Astrocyte (in vitro differentiated cells and primary cell): ENCODE data around the gene LCLAT1. TPM values are rescaled to one million over a fixed set of nuclear protein-coding genes. Genes with fewer than 3 reads are reported as not detected.
A peak's percentile ranks its signal among the peaks of the same experiment; 100 is the strongest.

ENCODE experiments used
- DNase-seq: peaks from one replicate; pipeline ENCODE4 v3.0.0-alpha.2; 2010; ENCODE audit warnings: low read depth
- FAIRE-seq: peaks from 2 replicates; lab custom pipeline; 2011; peaks lifted over from hg19 to GRCh38; lab: Jason Lieb, UNC
- H2AFZ ChIP-seq: 2 replicates; pipeline ENCODE4 v1.6.0; 2012; ENCODE audit warnings: low read depth, low read length, inconsistent platforms
- H3K27ac ChIP-seq: 2 replicates; pipeline ENCODE4 v1.5.1; 2011; ENCODE audit warnings: low read depth, low read length, inconsistent platforms
- H3K27me3 ChIP-seq: 2 replicates; pipeline ENCODE4 v1.6.0; 2011; ENCODE audit warnings: low read length, inconsistent platforms; ENCODE audit not compliant: insufficient read depth
- H3K36me3 ChIP-seq: 2 replicates; pipeline ENCODE4 v1.5.1; 2011; ENCODE audit warnings: low read length, inconsistent platforms; ENCODE audit not compliant: insufficient read depth
- H3K4me1 ChIP-seq: 2 replicates; pipeline ENCODE4 v1.5.1; 2011; ENCODE audit warnings: low read length, inconsistent platforms; ENCODE audit not compliant: insufficient read depth
- H3K4me2 ChIP-seq: 2 replicates; pipeline ENCODE4 v1.6.0; 2012; ENCODE audit warnings: low read length, inconsistent platforms
- H3K4me3 ChIP-seq: 2 replicates; pipeline ENCODE4 v1.5.1; 2011; ENCODE audit warnings: low read depth, mild to moderate bottlenecking, low read length, inconsistent platforms; ENCODE audit not compliant: insufficient read depth
- H3K79me2 ChIP-seq: 2 replicates; pipeline ENCODE4 v1.6.0; 2012; ENCODE audit warnings: mild to moderate bottlenecking, low read length, inconsistent platforms; ENCODE audit not compliant: insufficient read depth
- H3K9ac ChIP-seq: 2 replicates; pipeline ENCODE4 v1.6.0; 2012; ENCODE audit warnings: mild to moderate bottlenecking, low read length, inconsistent platforms
- H3K9me3 ChIP-seq: 2 replicates; pipeline ENCODE4 v1.5.1; 2012; ENCODE audit warnings: low read depth, mild to moderate bottlenecking, low read length, inconsistent platforms; ENCODE audit not compliant: insufficient read depth
- H4K20me1 ChIP-seq: 2 replicates; pipeline ENCODE4 v1.6.0; 2012; ENCODE audit warnings: low read length, inconsistent platforms; ENCODE audit not compliant: insufficient read depth
- H3K27ac Mint-ChIP-seq: one replicate; pipeline ENCODE4 v1.8.0; 2021; ENCODE audit warnings: mild to moderate bottlenecking, mixed read lengths; ENCODE audit not compliant: unreplicated experiment
- H3K27me3 Mint-ChIP-seq: one replicate; pipeline ENCODE4 v1.8.0; 2021; ENCODE audit warnings: low read depth, mixed read lengths; ENCODE audit not compliant: unreplicated experiment
- H3K36me3 Mint-ChIP-seq: one replicate; pipeline ENCODE4 v1.8.0; 2021; ENCODE audit warnings: low read depth, mixed read lengths; ENCODE audit not compliant: unreplicated experiment
- H3K4me1 Mint-ChIP-seq: one replicate; pipeline ENCODE4 v1.8.0; 2021; ENCODE audit warnings: low read depth, mixed read lengths; ENCODE audit not compliant: unreplicated experiment
- H3K4me3 Mint-ChIP-seq: one replicate; pipeline ENCODE4 v1.8.0; 2021; ENCODE audit warnings: mild to moderate bottlenecking, moderate library complexity, mixed read lengths; ENCODE audit not compliant: unreplicated experiment
- H3K9me3 Mint-ChIP-seq: one replicate; pipeline ENCODE4 v1.8.0; 2021; ENCODE audit warnings: mild to moderate bottlenecking, mixed read lengths; ENCODE audit not compliant: unreplicated experiment
- EZH2 ChIP-seq: IDR thresholded peaks from 2 replicates; pipeline ENCODE4 v1.6.1; 2012; ENCODE audit warnings: mild to moderate bottlenecking, low read length, inconsistent platforms; ENCODE audit not compliant: insufficient read depth
- total RNA-seq: library from RNA; stranded (reverse); gene quantifications from 2 replicates; pipeline ENCODE4 v1.2.1, GENCODE V29; 2021
- TF ChIP-seq, protein P1 (sequence below): IDR thresholded peaks from 2 replicates; pipeline ENCODE4 v1.5.1; 2011; ENCODE audit warnings: low read depth, mild to moderate bottlenecking, inconsistent platforms, low read length, moderate library complexity; ENCODE audit not compliant: insufficient read depth

LCLAT1 gene
- total RNA-seq, 1 donor from 2014 or later, result 17.5 TPM

- peak; percentile 78 for FAIRE-seq
- H3K4me1 ChIP-seq, result peaks cover 39% of the 10 kb centered on the region
- Mint-ChIP-seq H3K27me3 (peaks cover 8% of the 10 kb centered on the region), H3K27ac (peak overlapping the region; percentile 82), H3K36me3 (no peaks in the 10 kb centered on the region), H3K9me3 (no peaks in the 10 kb centered on the region), H3K4me3 (no peak overlapping the region), H3K4me1 (peaks cover 51% of the 10 kb centered on the region)
- H4K20me1 ChIP-seq, result no peaks in the 10 kb centered on the region
- no peaks in the 10 kb centered on the region for H3K27me3 ChIP-seq
- H3K79me2 ChIP-seq, result no peaks in the 10 kb centered on the region
- no peak for TF ChIP-seq EZH2
- TF ChIP-seq, protein P1, sequence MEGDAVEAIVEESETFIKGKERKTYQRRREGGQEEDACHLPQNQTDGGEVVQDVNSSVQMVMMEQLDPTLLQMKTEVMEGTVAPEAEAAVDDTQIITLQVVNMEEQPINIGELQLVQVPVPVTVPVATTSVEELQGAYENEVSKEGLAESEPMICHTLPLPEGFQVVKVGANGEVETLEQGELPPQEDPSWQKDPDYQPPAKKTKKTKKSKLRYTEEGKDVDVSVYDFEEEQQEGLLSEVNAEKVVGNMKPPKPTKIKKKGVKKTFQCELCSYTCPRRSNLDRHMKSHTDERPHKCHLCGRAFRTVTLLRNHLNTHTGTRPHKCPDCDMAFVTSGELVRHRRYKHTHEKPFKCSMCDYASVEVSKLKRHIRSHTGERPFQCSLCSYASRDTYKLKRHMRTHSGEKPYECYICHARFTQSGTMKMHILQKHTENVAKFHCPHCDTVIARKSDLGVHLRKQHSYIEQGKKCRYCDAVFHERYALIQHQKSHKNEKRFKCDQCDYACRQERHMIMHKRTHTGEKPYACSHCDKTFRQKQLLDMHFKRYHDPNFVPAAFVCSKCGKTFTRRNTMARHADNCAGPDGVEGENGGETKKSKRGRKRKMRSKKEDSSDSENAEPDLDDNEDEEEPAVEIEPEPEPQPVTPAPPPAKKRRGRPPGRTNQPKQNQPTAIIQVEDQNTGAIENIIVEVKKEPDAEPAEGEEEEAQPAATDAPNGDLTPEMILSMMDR, result no peak
- no peaks in the 10 kb centered on the region for H3K36me3 ChIP-seq
- no peaks in the 10 kb centered on the region for H3K9me3 ChIP-seq
- peak overlapping the region; percentile 14 for H3K27ac ChIP-seq
- no peak overlapping the region for H3K9ac ChIP-seq
- H2AFZ ChIP-seq, result no peak overlapping the region
- H3K4me2 ChIP-seq, result peak overlapping the region; percentile 45
- H3K4me3 ChIP-seq, result no peak overlapping the region
- peak; percentile 86 for DNase-seq
Measured at GRCh38 chr2:30410217-30410616, 36.8 kb upstream of the LCLAT1 start.

- no peak overlapping the region for H3K4me3 ChIP-seq
- H3K27ac ChIP-seq, result no peak overlapping the region
- FAIRE-seq (peak; percentile 70), DNase-seq (no peak)
- no peak overlapping the region for H2AFZ ChIP-seq
- H3K79me2 ChIP-seq, result no peaks in the 10 kb centered on the region
- H3K36me3 ChIP-seq, result no peaks in the 10 kb centered on the region
- H3K27ac Mint-ChIP-seq, result no peak overlapping the region
- no peak overlapping the region for H3K9ac ChIP-seq
- no peaks in the 10 kb centered on the region for H4K20me1 ChIP-seq
- no peaks in the 10 kb centered on the region for H3K36me3 Mint-ChIP-seq
- peaks cover 39% of the 10 kb centered on the region for H3K4me1 ChIP-seq
- no peaks in the 10 kb centered on the region for H3K9me3 ChIP-seq
- H3K4me1 Mint-ChIP-seq, result peaks cover 56% of the 10 kb centered on the region
- no peaks in the 10 kb centered on the region for H3K27me3 ChIP-seq
- H3K27me3 Mint-ChIP-seq, result no peaks in the 10 kb centered on the region
- no peak overlapping the region for H3K4me2 ChIP-seq
- no peaks in the 10 kb centered on the region for H3K9me3 Mint-ChIP-seq
- H3K4me3 Mint-ChIP-seq, result no peak overlapping the region
- no peak for TF ChIP-seq EZH2
- TF ChIP-seq, protein P1, result no peak
Measured at GRCh38 chr2:30412047-30412683, 34.9 kb upstream of the LCLAT1 start.
